GM12873 (cell line): ENCODE data around the gene LRMDA.

Experiments
- CTCF ChIP-seq: IDR thresholded peaks from 2 replicates; pipeline ENCODE4 v1.5.1; 2012; ENCODE audit warnings: low read depth, mild to moderate bottlenecking, moderate library complexity, low read length, control low read depth; ENCODE audit not compliant: insufficient read depth; ENCODE audit errors: missing control alignments

Gene LRMDA

GRCh38 chr10:76055466-76055865, 624.0 kb downstream of the LRMDA start:
- TF ChIP-seq CTCF = no peak

- no peak for TF ChIP-seq CTCF
Measured at GRCh38 chr10:76055963-76056362, 624.5 kb downstream of the LRMDA start.

GRCh38 chr10:76066457-76066856, 635.0 kb downstream of the LRMDA start:
- no peak for TF ChIP-seq CTCF

GRCh38 chr10:76067447-76067846, 636.0 kb downstream of the LRMDA start:
- no peak for TF ChIP-seq CTCF

GRCh38 chr10:76068856-76069255, 637.4 kb downstream of the LRMDA start:
- TF ChIP-seq CTCF = no peak

GRCh38 chr10:76070916-76071315, 639.5 kb downstream of the LRMDA start:
- TF ChIP-seq CTCF = no peak

GRCh38 chr10:76071653-76072365, 640.4 kb downstream of the LRMDA start:
- no peak for TF ChIP-seq CTCF
